Measurements from ENCODE around the gene SLC2A13. TPM values are rescaled to one million over a fixed set of nuclear protein-coding genes. Genes with fewer than 3 reads are reported as not detected.
"Not testable (repeated sequence)": the region's sequence is repeated elsewhere in the genome, so short reads cannot be mapped to it uniquely, and the experiment has no call there.

Gene SLC2A13
- total RNA-seq, 1 donor from 2014 or later: 6.9 TPM

GRCh38 chr12:39931231-39931630, 174.7 kb downstream of the SLC2A13 start:
- no peak for DNase-seq (ENCODE audit: low read depth in 2 of 2)

- DNase-seq (ENCODE audit: low read depth in 2 of 2): no peak
Measured at GRCh38 chr12:39930101-39930500, 175.8 kb downstream of the SLC2A13 start.

DNA sequence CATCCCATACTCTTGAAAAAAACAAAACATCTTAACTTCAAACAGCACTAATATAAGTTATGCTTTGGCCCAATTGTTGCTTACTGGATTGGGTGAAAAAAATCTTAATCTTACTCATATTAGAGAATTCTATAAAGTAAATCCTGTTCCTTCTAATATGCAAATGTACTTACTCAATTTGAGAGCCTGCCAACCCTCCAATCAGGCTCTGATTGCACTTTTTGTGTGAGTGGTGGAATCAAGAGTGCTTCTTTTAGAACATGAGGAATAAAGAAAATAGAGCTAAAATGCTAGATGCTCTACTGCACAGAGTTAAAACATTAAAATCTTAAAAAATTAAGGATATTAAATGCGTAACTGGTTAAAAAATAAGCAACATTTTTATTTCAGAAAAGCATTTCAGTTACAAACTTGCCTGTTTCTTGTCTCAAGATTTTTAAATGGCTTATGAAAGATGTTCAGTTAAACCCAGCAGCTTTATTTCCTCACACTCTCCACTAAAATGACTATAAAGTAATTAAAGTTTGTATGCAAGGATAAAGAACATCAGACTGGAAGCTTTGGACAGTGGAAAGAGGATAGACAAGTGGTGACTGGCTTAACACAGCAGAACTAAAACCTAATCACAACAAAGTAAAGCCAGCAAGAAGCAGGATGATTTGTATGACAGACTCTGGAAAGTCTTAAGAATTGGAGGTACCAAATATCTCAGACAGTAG, 177.5 kb downstream of the SLC2A13 start:
- no peak for DNase-seq (ENCODE audit: low read depth in 2 of 2)

DNA sequence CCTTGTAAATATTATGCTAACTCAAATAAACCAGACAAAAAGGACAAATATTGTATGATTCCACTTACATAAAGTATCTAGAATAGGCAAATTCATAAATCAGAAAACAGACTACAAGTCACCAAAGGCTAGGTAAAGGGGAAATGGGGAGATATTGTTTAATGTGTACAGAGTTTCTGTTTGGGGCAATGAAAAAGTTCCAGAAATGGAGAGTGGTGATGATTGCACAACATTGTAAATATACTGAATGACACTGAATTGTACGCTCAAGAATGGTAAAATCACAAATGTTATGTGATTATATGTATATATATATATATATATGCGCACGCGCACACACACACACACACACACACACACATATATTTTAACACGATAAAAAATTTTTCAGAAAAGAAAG, 182.5 kb downstream of the SLC2A13 start:
- no peak for DNase-seq (ENCODE audit: low read depth in 2 of 2)

DNA sequence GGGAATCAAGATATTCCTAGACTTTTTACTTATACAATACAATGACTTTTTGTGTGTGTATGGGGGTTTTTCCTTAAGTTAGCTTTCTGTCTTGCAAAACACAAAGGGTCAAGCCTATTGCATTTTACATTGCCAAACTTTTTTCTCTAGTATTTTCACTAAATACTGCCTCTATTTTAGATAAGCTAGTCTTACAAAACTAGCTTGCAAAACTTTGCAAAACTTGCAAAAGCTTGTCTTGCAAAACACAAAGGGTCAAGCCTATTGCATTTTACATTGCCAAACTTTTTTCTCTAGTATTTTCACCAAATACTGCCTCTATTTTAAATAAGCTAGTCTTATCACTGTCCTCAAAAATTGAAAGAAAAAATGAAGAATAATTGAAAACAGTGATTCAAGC, 183.3 kb downstream of the SLC2A13 start:
- not testable (repeated sequence) for DNase-seq (ENCODE audit: low read depth in 2 of 2)

DNA sequence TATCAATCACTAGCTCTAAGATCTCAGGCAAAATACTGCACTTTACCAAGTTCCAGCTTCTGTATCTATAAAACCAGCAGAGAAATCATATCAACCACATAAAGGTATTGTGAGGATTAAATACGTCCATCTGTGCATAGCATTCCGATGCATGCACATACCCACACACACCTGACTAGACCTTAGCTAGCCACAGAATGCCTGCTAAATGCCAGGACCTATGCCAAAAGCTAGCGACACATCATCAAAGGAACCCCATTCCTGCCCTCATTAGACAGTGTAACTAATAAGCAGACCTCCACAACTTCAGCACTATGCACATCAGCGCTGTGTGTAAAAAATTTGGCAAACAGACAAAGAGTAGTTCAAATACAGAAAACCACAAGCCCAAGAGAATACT, 185.2 kb downstream of the SLC2A13 start:
- DNase-seq (ENCODE audit: low read depth in 2 of 2): no peak

- no peak for DNase-seq (ENCODE audit: low read depth in 2 of 2)
Measured at GRCh38 chr12:39920222-39920621, 185.7 kb downstream of the SLC2A13 start.

DNA sequence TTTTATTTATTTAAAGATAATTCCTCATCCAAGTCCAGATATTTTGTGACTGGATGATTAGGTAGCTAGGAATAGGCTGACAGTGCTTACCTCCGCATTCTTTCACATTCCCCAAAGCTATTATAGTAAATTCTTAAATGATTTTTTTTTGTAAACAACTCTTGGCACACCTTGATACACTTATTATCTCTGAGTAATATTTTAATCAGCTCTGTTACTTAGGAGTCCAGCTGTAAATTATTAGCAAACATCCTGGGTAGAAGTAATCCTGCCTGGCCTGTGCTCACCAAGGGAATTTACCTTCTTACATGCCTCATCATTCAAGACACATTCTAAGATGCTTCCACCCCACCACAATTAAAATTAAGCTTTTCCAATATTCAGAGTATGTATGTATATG, 186.1 kb downstream of the SLC2A13 start:
- DNase-seq (ENCODE audit: low read depth in 2 of 2): no peak

GRCh38 chr12:39915249-39915648, 190.6 kb downstream of the SLC2A13 start:
- DNase-seq (ENCODE audit: low read depth in 2 of 2): no peak

- no peak for DNase-seq (ENCODE audit: low read depth in 2 of 2)
Measured at GRCh38 chr12:39912211-39912980, 193.5 kb downstream of the SLC2A13 start.

DNA sequence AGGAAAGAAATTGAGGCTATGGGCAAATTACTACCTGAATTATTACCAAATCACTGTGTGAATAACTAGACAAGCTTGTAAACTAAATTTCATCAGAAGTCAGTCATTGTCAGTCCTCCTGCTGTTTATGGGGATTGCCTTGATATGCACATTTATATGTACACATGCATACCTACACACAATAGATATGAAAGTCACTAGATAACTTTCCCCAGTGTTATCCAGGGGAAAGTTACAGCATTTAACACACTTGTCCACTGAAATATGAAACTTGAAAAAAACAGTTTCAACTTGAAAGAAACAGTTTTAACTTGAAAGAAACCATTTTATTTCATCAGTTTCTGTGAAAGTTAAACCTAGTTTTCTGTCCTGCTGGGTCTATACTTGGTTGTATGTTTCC, 199.6 kb downstream of the SLC2A13 start:
- DNase-seq (ENCODE audit: low read depth in 2 of 2): no peak

DNA sequence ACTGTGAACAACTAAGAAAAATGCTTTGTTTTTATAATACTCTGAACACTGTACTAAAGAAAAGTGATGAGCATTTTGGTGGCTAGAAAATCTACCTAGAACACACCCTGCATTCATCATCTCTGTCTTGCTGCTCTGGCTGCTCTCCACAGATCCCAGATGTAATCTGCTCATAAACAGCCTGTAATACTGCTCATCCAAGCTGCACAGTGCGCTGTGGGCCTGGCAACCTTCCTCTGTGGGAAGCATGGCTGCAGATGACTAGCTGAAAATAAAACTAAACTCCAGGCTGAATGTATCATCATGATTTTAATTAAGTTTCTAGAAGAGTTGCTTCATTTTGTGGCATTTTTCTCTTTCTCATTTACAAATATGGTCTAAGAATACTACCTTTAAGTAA, 200.7 kb downstream of the SLC2A13 start:
- no peak for DNase-seq (ENCODE audit: low read depth in 2 of 2)

DNA sequence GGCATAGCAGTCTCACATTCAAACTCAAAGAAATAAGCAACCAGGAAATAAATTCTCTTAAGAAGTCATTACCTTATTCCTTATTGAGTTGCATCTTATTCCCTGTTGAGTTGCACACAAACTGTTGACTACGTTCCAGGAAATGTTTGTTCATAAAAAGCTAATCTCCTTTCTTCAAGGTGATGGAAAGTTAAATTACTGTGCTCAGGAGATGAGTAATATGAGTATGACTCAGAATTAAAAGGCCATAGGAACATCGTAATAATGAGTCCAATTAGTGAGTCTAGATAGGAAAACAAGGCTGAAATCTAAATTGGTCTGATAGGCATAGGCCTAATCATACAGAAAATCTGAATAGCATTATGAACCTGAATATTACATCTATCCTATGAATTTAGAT, 203.1 kb downstream of the SLC2A13 start:
- DNase-seq (ENCODE audit: low read depth in 2 of 2): peak in 1 of 2 donors; percentile 9

DNA sequence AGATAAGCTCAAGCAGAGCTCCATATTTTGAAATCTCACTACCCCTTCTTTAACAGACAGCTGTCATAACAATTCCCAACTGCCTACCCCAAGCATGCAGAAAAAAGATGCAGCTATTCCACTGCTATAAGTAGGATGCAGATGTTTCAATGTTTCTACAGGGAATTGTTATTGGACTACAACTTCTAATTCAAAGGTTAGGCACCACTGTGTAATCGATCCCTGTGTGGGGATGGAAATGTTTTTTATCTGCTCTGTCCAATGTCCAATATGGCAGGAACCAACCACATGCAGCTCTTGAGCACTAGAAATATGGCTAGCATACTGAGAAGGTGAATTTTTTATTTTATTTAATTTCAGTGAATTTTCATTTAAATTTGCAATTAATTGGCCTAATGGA, 208.6 kb downstream of the SLC2A13 start:
- no peak for DNase-seq (ENCODE audit: low read depth in 2 of 2)

- DNase-seq (ENCODE audit: low read depth in 2 of 2): not testable (repeated sequence)
Measured at GRCh38 chr12:39893388-39893787, 212.5 kb downstream of the SLC2A13 start.

GRCh38 chr12:39892146-39892545, 213.7 kb downstream of the SLC2A13 start:
- DNase-seq (ENCODE audit: low read depth in 2 of 2): no peak

DNA sequence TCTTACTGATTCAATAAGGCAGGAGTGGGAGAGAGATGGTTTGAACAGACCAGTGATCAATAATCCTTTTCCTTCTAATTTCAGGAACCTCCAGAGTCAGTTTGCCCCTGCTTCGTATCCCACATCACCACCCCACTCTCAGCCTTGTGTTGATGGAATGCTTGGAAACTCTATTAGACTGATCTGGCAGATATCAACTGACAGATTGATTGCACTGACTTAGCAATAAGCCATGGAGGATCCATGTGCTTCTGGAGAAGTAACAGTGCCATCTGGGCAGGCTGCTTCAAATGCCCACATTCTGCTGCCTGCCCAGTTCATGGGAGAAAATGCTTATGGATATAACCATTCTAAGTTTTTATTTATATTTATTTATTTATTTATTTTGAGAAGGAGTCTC, 218.0 kb downstream of the SLC2A13 start:
- DNase-seq (ENCODE audit: low read depth in 2 of 2): no peak

GRCh38 chr12:39886106-39886505, 219.8 kb downstream of the SLC2A13 start:
- DNase-seq (ENCODE audit: low read depth in 2 of 2): no peak

- DNase-seq (ENCODE audit: low read depth in 2 of 2): no peak
Measured at GRCh38 chr12:39884616-39885125, 221.2 kb downstream of the SLC2A13 start.

DNA sequence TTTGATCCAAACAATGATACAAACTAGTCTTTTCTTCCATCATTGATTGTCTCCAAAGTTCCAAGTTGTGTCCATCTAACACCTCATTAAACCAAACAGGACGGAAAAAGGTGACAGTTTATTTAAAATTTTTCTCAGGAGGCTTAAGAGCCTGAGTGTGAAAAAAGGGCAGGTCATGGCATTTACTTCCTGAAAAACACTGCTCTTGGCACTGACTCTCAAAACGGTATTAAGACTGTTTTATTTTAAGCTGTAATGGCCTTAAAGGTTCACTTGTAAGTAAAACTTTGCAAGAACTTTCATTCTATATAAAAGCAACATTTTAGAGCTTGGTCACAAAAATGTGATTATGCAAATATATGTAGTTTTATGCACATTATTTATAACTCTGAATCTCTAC, 222.5 kb downstream of the SLC2A13 start:
- DNase-seq (ENCODE audit: low read depth in 2 of 2): peak; percentile 7 to 13

GRCh38 chr12:39878753-39879152, 227.1 kb downstream of the SLC2A13 start:
- DNase-seq (ENCODE audit: low read depth in 2 of 2): no peak

DNA sequence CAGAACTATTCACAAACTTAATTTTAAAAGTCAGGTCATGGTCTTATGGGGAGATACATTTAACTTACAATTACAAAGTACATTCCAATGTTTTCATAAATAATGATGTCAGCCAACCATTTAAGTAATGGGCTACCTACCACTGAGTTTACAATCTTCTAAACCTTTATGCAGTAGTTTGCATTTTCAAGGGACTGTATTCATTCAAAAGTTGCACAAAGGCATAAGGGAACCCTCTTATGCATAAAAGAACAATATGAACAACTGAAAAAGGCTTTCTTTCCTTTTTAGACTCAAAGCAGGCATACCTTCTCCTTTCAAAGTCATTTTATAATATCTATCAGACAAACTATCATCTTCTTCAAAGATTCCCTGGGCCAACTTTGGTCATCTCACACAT, 230.2 kb downstream of the SLC2A13 start:
- no peak for DNase-seq (ENCODE audit: low read depth in 2 of 2)

- DNase-seq (ENCODE audit: low read depth in 2 of 2): no peak
Measured at GRCh38 chr12:39874785-39875184, 231.1 kb downstream of the SLC2A13 start.

Measured in lung microvascular endothelial cell (primary cell).